ENCODE measurements around the gene KIRREL1. TPM values are rescaled to one million over a fixed set of nuclear protein-coding genes. Genes with fewer than 3 reads are reported as not detected.

Gene KIRREL1
- total RNA-seq, 1 donor from 2014 or later = 39.5 TPM

DNA sequence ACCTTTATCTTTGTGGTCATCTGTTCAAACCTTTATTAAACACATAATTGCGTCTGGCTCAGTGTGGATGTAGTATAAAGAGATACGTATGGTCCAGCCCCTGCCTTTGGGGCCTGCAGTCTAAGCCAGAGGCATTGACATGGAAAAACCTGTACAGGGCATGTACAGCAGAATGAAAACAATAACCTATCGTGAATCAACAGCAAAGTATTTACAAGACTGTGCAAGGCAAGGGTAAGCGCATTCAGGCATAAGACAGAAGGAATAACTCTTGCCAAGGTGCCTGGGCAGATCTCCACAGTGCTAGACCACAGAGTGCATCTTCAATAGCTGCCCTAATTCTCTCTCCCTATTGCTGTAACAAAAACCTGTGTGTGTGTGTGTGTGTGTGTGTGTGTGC is 35.5 kb downstream of the KIRREL1 start:
- Histone ChIP-seq H3K36me3 (peaks cover 5% of the 10 kb centered on the region), H3K4me3 (no peak overlapping the region), H3K4me2 (no peak overlapping the region), H2AFZ (replicated peaks) (no peak overlapping the region), H3K4me1 (peaks cover 24% of the 10 kb centered on the region), H4K20me1 (ENCODE audit: low read depth) (peaks cover 72% of the 10 kb centered on the region), H3K9ac (no peak overlapping the region), H3K79me2 (ENCODE audit: low read depth) (peaks cover 74% of the 10 kb centered on the region), H3K27ac (no peak overlapping the region), H3K27me3 (no peaks in the 10 kb centered on the region), H3K9me3 (ENCODE audit: low read depth) (no peaks in the 10 kb centered on the region), H3F3A (ENCODE audit: low read depth) (peaks cover 24% of the 10 kb centered on the region)
- Mint-ChIP-seq H3K4me1 (peaks cover 52% of the 10 kb centered on the region), H3K4me3 (no peak overlapping the region), H3K36me3 (peaks cover 27% of the 10 kb centered on the region), H3K27ac (no peak overlapping the region), H3K27me3 (ENCODE audit: insufficient read depth, low read depth) (no peaks in the 10 kb centered on the region), H3K9me3 (no peaks in the 10 kb centered on the region)
- TF ChIP-seq EZH2phosphoT487 (IDR thresholded peaks at IDR 0.05) (no peak), EZH2 (IDR thresholded peaks at IDR 0.05) (no peak)
- TF ChIP-seq, protein P1, sequence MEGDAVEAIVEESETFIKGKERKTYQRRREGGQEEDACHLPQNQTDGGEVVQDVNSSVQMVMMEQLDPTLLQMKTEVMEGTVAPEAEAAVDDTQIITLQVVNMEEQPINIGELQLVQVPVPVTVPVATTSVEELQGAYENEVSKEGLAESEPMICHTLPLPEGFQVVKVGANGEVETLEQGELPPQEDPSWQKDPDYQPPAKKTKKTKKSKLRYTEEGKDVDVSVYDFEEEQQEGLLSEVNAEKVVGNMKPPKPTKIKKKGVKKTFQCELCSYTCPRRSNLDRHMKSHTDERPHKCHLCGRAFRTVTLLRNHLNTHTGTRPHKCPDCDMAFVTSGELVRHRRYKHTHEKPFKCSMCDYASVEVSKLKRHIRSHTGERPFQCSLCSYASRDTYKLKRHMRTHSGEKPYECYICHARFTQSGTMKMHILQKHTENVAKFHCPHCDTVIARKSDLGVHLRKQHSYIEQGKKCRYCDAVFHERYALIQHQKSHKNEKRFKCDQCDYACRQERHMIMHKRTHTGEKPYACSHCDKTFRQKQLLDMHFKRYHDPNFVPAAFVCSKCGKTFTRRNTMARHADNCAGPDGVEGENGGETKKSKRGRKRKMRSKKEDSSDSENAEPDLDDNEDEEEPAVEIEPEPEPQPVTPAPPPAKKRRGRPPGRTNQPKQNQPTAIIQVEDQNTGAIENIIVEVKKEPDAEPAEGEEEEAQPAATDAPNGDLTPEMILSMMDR (IDR thresholded peaks at IDR 0.05) = no peak
- DNase-seq (ENCODE audit: low spot score) = no peak

DNA sequence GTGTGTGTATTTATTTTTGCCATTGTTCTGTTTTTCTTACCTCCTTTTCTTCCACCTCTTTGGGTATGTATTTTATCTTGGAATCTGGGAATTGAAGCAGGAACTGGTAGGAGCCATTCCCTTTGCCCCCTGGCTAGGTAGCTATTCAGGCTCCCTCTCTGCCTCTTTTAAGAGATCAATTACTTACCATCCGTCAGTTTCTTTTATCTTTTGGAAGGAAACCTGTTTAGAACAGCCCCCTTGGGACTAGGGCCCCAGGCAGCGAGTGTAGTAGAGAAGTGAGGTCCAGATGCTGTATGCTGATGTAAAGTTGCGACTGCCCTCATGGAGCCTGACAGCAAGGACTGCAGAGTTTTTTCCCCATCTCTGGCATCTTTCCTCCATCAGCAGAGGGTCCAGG is 41.6 kb downstream of the KIRREL1 start:
- peak overlapping the region; percentile 70 for H3K27ac ChIP-seq
- H3K27ac Mint-ChIP-seq = no peak overlapping the region
- DNase-seq (ENCODE audit: low spot score) = no peak

DNA sequence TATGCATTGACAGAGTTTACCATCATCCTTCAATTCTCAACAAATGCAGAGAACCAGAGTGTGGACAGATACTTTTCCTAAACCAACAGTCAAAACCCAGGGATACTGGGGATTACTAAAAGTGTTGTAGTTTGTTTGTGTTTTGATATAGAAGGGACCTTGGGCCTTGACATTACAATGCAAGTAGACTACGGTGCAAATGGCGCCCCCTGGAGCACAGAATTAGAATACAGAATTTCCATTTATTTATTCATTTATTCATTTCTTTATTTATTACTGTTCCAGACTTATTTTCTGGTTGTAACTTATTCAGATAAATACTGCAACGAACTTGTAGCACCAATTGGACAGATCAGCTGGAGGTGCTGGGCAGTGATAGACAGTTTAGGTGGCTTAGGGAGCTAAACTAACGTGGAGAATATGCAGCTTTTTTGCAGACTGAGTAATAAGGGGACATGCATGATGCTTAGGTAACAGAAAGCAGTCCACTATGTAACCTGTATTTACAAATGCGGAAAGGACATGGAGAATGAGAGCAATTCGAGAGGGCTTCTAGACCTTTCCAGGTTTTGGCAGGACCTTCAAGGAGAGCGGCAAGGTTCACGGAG is 42.6 kb downstream of the KIRREL1 start:
- TF ChIP-seq, protein P1 (IDR thresholded peaks at IDR 0.05) = peak; percentile 88
- no peak for TF ChIP-seq EZH2 (IDR thresholded peaks at IDR 0.05)
- Mint-ChIP-seq H3K9me3 (no peaks in the 10 kb centered on the region), H3K4me1 (peaks cover 68% of the 10 kb centered on the region), H3K27ac (peak overlapping the region; percentile 43), H3K4me3 (no peak overlapping the region), H3K27me3 (ENCODE audit: insufficient read depth, low read depth) (peaks cover 4% of the 10 kb centered on the region), H3K36me3 (peaks cover 29% of the 10 kb centered on the region)
- Histone ChIP-seq H3K27me3 (no peaks in the 10 kb centered on the region), H3K9ac (no peak overlapping the region), H3K4me2 (no peak overlapping the region), H3K4me1 (peaks cover 46% of the 10 kb centered on the region), H3K9me3 (ENCODE audit: low read depth) (no peaks in the 10 kb centered on the region), H3K27ac (no peak overlapping the region), H3K4me3 (no peak overlapping the region), H4K20me1 (ENCODE audit: low read depth) (peaks cover 73% of the 10 kb centered on the region), H3K36me3 (no peaks in the 10 kb centered on the region), H2AFZ (replicated peaks) (no peak overlapping the region), H3K79me2 (ENCODE audit: low read depth) (peaks cover 79% of the 10 kb centered on the region), H3F3A (ENCODE audit: low read depth) (peaks cover 35% of the 10 kb centered on the region)
- DNase-seq (ENCODE audit: low spot score) = peak; percentile 60

More for the DNA sequence above, 41.6 kb downstream of the KIRREL1 start:
- Histone ChIP-seq H3F3A (ENCODE audit: low read depth) (peaks cover 35% of the 10 kb centered on the region), H3K36me3 (peaks cover 5% of the 10 kb centered on the region), H3K4me2 (peak overlapping the region; percentile 39), H4K20me1 (ENCODE audit: low read depth) (peaks cover 78% of the 10 kb centered on the region), H3K9me3 (ENCODE audit: low read depth) (no peaks in the 10 kb centered on the region), H3K9ac (no peak overlapping the region), H3K4me3 (no peak overlapping the region), H3K79me2 (ENCODE audit: low read depth) (peaks cover 78% of the 10 kb centered on the region), H3K4me1 (peaks cover 45% of the 10 kb centered on the region), H2AFZ (replicated peaks) (no peak overlapping the region), H3K27me3 (no peaks in the 10 kb centered on the region)
- H3K4me1 Mint-ChIP-seq = peaks cover 64% of the 10 kb centered on the region
- TF ChIP-seq, protein P1 (IDR thresholded peaks at IDR 0.05) = no peak
- TF ChIP-seq EZH2 (IDR thresholded peaks at IDR 0.05) = no peak
- TF ChIP-seq EZH2phosphoT487 (IDR thresholded peaks at IDR 0.05) = no peak
- H3K36me3 Mint-ChIP-seq = peaks cover 34% of the 10 kb centered on the region
- peaks cover 4% of the 10 kb centered on the region for H3K27me3 Mint-ChIP-seq (ENCODE audit: insufficient read depth, low read depth)
- no peak overlapping the region for H3K4me3 Mint-ChIP-seq
- H3K9me3 Mint-ChIP-seq = no peaks in the 10 kb centered on the region

All from neural progenitor cell (in vitro differentiated cells).